WTC11 (cell line): ENCODE measurements around the gene ZNF577. TPM values are rescaled to one million over a fixed set of nuclear protein-coding genes. Genes with fewer than 3 reads are reported as not detected.

Experiments used
- ATAC-seq: fragments of 200-7000 bp; cut with Tn5 transposase; 2 replicates; pipeline ENCODE4 v1.10.0; 2021; ENCODE audit warnings: mild to moderate bottlenecking, moderate library complexity
- CTCF ChIA-PET: fragments of 300-600 bp; sonication (Branson Sonifier 250); formaldehyde crosslinking; loops from one replicate; lab custom pipeline; 2021; ENCODE audit warnings: antibody characterized with exemption; lab: Charles Lee
- POLR2A ChIA-PET: fragments of 350-600 bp; sonication (Branson Sonifier 250); formaldehyde crosslinking; loops from one replicate; lab custom pipeline; 2021; ENCODE audit warnings: antibody characterized with exemption; lab: Charles Lee
- DNase-seq: peaks from one replicate; pipeline ENCODE4 v3.0.0; 2021; ENCODE audit warnings: low spot score
- H3K27ac Mint-ChIP-seq: 2 replicates; pipeline ENCODE4 v1.8.0; 2021; ENCODE audit warnings: mixed read lengths
- H3K27me3 Mint-ChIP-seq: 2 replicates; pipeline ENCODE4 v1.8.0; 2021; ENCODE audit warnings: low read depth, mild to moderate bottlenecking, moderate library complexity, mixed read lengths
- H3K36me3 Mint-ChIP-seq: 2 replicates; pipeline ENCODE4 v1.8.0; 2021; ENCODE audit warnings: mixed read lengths
- H3K4me1 Mint-ChIP-seq: 2 replicates; pipeline ENCODE4 v1.8.0; 2022; ENCODE audit warnings: mixed read lengths
- H3K4me3 Mint-ChIP-seq: 2 replicates; pipeline ENCODE4 v1.8.0; 2021; ENCODE audit warnings: mild to moderate bottlenecking, moderate library complexity, mixed read lengths
- H3K9me3 Mint-ChIP-seq: 2 replicates; pipeline ENCODE4 v1.8.0; 2021; ENCODE audit warnings: mixed read lengths
- CREB1 ChIP-seq: sonication (generic); formaldehyde crosslinking; IDR thresholded peaks from 2 replicates; pipeline ENCODE4 v1.8.0; 2023; ENCODE audit warnings: mild to moderate bottlenecking, missing genetic modification reagents
- ESRRA ChIP-seq: sonication (generic); formaldehyde crosslinking; IDR thresholded peaks from 2 replicates; pipeline ENCODE4 v1.8.1; 2022; ENCODE audit warnings: mild to moderate bottlenecking, missing genetic modification reagents, borderline replicate concordance
- GABPB1 ChIP-seq: sonication (generic); formaldehyde crosslinking; IDR thresholded peaks from 2 replicates; pipeline ENCODE4 v1.8.1; 2023; ENCODE audit warnings: mild to moderate bottlenecking, missing genetic modification reagents
- GTF2I ChIP-seq: fragments of 250-450 bp; sonication (Bioruptor Pico); conservative IDR thresholded peaks from 2 replicates; pipeline ENCODE4 v1.4.0; 2021; ENCODE audit warnings: mild to moderate bottlenecking
- HMGA2 ChIP-seq: fragments of 250-450 bp; sonication (Bioruptor Pico); IDR thresholded peaks from 2 replicates; pipeline ENCODE4 v1.4.0; 2021; ENCODE audit warnings: mild to moderate bottlenecking, moderate library complexity
- MXD4 ChIP-seq: fragments of 250-450 bp; sonication (Bioruptor Pico); IDR thresholded peaks from 2 replicates; pipeline ENCODE4 v1.8.0; 2021; ENCODE audit warnings: mild to moderate bottlenecking, moderate library complexity, borderline replicate concordance
- NFATC4 ChIP-seq: fragments of 250-450 bp; sonication (Bioruptor Pico); IDR thresholded peaks from 2 replicates; pipeline ENCODE4 v1.9.0; 2021; ENCODE audit warnings: mild to moderate bottlenecking
- OVOL2 ChIP-seq: fragments of 250-450 bp; sonication (Bioruptor Pico); IDR thresholded peaks from 2 replicates; pipeline ENCODE4 v1.9.0; 2021; ENCODE audit warnings: mild to moderate bottlenecking, borderline replicate concordance
- PRDM15 ChIP-seq: sonication (generic); formaldehyde crosslinking; IDR thresholded peaks from 2 replicates; pipeline ENCODE4 v1.8.0; 2022; ENCODE audit warnings: missing genetic modification reagents
- PREB ChIP-seq: sonication (generic); formaldehyde crosslinking; IDR thresholded peaks from 2 replicates; pipeline ENCODE4 v1.8.1; 2022; ENCODE audit warnings: mild to moderate bottlenecking, missing genetic modification reagents, moderate library complexity, borderline replicate concordance
- RELA ChIP-seq: sonication (generic); formaldehyde crosslinking; IDR thresholded peaks from 2 replicates; pipeline ENCODE4 v1.8.1; 2022; ENCODE audit warnings: missing genetic modification reagents, mild to moderate bottlenecking, borderline replicate concordance
- TP53 ChIP-seq: sonication (generic); formaldehyde crosslinking; IDR thresholded peaks from 2 replicates; pipeline ENCODE4 v1.8.1; 2023; ENCODE audit warnings: mild to moderate bottlenecking, missing genetic modification reagents
- USF1 ChIP-seq: sonication (generic); formaldehyde crosslinking; IDR thresholded peaks from 2 replicates; pipeline ENCODE4 v1.8.0; 2022; ENCODE audit warnings: mild to moderate bottlenecking, missing genetic modification reagents
- ZNF317 ChIP-seq: sonication (generic); formaldehyde crosslinking; IDR thresholded peaks from 2 replicates; pipeline ENCODE4 v1.8.1; 2023; ENCODE audit warnings: low read depth, mild to moderate bottlenecking, moderate library complexity, missing genetic modification reagents, borderline replicate concordance
- total RNA-seq: library from RNA; stranded (reverse); gene quantifications from 3 replicates; pipeline ENCODE4 v1.2.3, GENCODE V29; 2021
- TF ChIP-seq, protein P1 (sequence below): sonication (generic); formaldehyde crosslinking; IDR thresholded peaks from 2 replicates; pipeline ENCODE4 v1.8.1; 2022; ENCODE audit warnings: low read depth, missing genetic modification reagents, borderline replicate concordance
- TF ChIP-seq, protein P2 (sequence below): sonication (generic); formaldehyde crosslinking; IDR thresholded peaks from 2 replicates; pipeline ENCODE4 v1.8.1; 2023; ENCODE audit warnings: mild to moderate bottlenecking, moderate library complexity, missing genetic modification reagents
- TF ChIP-seq, protein P3 (sequence below): sonication (generic); formaldehyde crosslinking; IDR thresholded peaks from 2 replicates; pipeline ENCODE4 v1.8.1; 2023; ENCODE audit warnings: mild to moderate bottlenecking, missing genetic modification reagents, borderline replicate concordance

Gene ZNF577
- total RNA-seq, 1 experiment from 2014 or later, result 45.2 TPM

GRCh38 chr19:51873097-51873496 is 14.7 kb downstream of the ZNF577 start (continued):
- TF ChIP-seq PRDM15 (no peak), ZNF317 (no peak)

DNA sequence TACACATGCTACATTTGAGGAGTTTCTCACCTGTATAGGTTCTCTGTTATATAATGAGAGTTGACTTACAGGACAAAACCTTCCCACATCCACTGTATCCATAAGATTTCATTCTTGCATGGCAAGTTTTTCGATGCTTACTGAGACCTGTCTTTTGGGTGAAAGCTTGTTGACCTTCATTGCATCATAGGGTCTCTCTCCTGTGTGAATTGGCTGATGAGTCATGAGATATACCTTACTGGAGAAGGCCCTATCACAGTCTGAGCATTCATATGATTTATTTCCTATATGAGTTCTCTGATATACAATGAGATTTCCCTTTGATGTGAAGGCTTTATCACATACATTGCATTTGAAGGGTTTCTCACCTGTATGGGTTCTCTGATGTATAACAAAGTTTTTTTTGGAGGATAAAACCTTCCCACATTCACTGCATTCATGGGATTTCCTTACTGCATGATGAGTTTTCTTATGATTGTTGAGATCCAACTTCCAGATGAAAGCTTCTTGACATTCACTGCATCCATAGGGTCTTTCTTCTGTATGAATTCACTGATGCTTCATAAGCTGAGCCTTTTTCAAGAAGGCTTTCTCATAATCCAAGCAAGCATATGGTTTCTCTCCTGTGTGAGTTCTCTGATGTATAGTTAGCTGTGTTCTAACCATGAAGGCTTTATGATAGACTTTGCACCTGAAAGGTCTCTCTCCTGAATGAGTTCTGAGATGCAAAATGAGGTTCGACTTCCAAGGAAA is 25.7 kb downstream of the ZNF577 start:
- Mint-ChIP-seq H3K9me3 (peaks cover 94% of the 10 kb centered on the region), H3K4me3 (no peak overlapping the region)

DNA sequence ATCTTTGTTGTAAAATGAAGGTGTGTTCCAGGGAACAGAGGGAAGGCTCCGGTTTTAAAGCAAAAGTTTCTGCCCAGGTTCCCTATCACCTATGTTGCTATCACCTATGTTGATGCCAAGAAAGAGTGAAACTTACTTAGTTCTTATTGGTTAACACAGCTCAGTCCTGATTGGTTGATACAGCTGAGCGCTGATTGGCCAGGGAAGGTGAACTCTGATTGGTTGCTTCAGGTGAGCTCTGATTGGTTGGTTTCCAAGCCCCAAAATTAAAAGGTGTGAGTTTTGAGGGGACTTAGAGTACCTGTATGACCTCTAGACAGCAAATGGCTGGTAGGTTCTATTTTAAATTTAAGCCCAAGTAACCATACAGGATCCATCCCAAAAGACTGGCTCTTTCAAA is 50.6 kb downstream of the ZNF577 start:
- Mint-ChIP-seq H3K4me3 (no peak overlapping the region), H3K36me3 (peaks cover 55% of the 10 kb centered on the region)
- no peak for DNase-seq
- TF ChIP-seq TP53 (no peak), PREB (CRISPR knock-in tag) (no peak), NFATC4 (CRISPR knock-in tag) (no peak), GABPB1 (CRISPR knock-in tag) (no peak), GTF2I (CRISPR knock-in tag) (no peak), ESRRA (CRISPR knock-in tag) (no peak), USF1 (CRISPR knock-in tag) (no peak), CREB1 (CRISPR knock-in tag) (no peak), OVOL2 (CRISPR knock-in tag) (no peak), MXD4 (CRISPR knock-in tag) (no peak)
- TF ChIP-seq, protein P1, sequence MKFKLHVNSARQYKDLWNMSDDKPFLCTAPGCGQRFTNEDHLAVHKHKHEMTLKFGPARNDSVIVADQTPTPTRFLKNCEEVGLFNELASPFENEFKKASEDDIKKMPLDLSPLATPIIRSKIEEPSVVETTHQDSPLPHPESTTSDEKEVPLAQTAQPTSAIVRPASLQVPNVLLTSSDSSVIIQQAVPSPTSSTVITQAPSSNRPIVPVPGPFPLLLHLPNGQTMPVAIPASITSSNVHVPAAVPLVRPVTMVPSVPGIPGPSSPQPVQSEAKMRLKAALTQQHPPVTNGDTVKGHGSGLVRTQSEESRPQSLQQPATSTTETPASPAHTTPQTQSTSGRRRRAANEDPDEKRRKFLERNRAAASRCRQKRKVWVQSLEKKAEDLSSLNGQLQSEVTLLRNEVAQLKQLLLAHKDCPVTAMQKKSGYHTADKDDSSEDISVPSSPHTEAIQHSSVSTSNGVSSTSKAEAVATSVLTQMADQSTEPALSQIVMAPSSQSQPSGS (CRISPR knock-in tag), result no peak
- TF ChIP-seq, protein P2, sequence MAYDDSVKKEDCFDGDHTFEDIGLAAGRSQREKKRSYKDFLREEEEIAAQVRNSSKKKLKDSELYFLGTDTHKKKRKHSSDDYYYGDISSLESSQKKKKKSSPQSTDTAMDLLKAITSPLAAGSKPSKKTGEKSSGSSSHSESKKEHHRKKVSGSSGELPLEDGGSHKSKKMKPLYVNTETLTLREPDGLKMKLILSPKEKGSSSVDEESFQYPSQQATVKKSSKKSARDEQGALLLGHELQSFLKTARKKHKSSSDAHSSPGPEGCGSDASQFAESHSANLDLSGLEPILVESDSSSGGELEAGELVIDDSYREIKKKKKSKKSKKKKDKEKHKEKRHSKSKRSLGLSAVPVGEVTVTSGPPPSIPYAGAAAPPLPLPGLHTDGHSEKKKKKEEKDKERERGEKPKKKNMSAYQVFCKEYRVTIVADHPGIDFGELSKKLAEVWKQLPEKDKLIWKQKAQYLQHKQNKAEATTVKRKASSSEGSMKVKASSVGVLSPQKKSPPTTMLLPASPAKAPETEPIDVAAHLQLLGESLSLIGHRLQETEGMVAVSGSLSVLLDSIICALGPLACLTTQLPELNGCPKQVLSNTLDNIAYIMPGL, result no peak
- TF ChIP-seq, protein P3, sequence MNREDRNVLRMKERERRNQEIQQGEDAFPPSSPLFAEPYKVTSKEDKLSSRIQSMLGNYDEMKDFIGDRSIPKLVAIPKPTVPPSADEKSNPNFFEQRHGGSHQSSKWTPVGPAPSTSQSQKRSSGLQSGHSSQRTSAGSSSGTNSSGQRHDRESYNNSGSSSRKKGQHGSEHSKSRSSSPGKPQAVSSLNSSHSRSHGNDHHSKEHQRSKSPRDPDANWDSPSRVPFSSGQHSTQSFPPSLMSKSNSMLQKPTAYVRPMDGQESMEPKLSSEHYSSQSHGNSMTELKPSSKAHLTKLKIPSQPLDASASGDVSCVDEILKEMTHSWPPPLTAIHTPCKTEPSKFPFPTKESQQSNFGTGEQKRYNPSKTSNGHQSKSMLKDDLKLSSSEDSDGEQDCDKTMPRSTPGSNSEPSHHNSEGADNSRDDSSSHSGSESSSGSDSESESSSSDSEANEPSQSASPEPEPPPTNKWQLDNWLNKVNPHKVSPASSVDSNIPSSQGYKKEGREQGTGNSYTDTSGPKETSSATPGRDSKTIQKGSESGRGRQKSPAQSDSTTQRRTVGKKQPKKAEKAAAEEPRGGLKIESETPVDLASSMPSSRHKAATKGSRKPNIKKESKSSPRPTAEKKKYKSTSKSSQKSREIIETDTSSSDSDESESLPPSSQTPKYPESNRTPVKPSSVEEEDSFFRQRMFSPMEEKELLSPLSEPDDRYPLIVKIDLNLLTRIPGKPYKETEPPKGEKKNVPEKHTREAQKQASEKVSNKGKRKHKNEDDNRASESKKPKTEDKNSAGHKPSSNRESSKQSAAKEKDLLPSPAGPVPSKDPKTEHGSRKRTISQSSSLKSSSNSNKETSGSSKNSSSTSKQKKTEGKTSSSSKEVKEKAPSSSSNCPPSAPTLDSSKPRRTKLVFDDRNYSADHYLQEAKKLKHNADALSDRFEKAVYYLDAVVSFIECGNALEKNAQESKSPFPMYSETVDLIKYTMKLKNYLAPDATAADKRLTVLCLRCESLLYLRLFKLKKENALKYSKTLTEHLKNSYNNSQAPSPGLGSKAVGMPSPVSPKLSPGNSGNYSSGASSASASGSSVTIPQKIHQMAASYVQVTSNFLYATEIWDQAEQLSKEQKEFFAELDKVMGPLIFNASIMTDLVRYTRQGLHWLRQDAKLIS, result no peak
- TF ChIP-seq, all 79 proteins: peak for 0
- Mint-ChIP-seq H3K9me3 (peaks cover 39% of the 10 kb centered on the region), H3K27me3 (no peaks in the 10 kb centered on the region; the same call in 1 of the 2 replicates), H3K27ac (no peak overlapping the region), H3K4me1 (no peaks in the 10 kb centered on the region)
- ChIA-PET CTCF (no interaction called here), POLR2A (no interaction called here)
- no peak for ATAC-seq

More for the DNA sequence above, 25.7 kb downstream of the ZNF577 start:
- DNase-seq, result no peak
- ATAC-seq, result no peak
- CTCF ChIA-PET, result no interaction called here
- peaks cover 98% of the 10 kb centered on the region for H3K36me3 Mint-ChIP-seq
- H3K4me1 Mint-ChIP-seq, result no peaks in the 10 kb centered on the region
- H3K27me3 Mint-ChIP-seq, result peaks cover 27% of the 10 kb centered on the region
- no peak for TF ChIP-seq RELA (CRISPR knock-in tag)
- no peak for TF ChIP-seq ZNF317
- TF ChIP-seq ESRRA (CRISPR knock-in tag), result no peak
- TF ChIP-seq GTF2I (CRISPR knock-in tag), result no peak
- no peak for TF ChIP-seq HMGA2 (CRISPR knock-in tag)
- POLR2A ChIA-PET, result no interaction called here
- H3K27ac Mint-ChIP-seq, result no peak overlapping the region
